Epidermal melanocyte (primary cell): ENCODE data around the gene LRMDA.

Experiments used
- DNase-seq: peaks from one replicate; pipeline ENCODE4 v3.0.0; 2011; ENCODE audit warnings: low spot score; ENCODE audit not compliant: insufficient read length

The LRMDA gene

GRCh38 chr10:75431180-75432111 is at the start of gene LRMDA:
Gene LRMDA, plus strand, starts transcription at chr10:75431624.
- DNase-seq = peak; percentile 64

GRCh38 chr10:75386128-75386527 is 45.3 kb upstream of the LRMDA start:
- no peak for DNase-seq

- DNase-seq = no peak
Observed at GRCh38 chr10:75388082-75388481, 43.3 kb upstream of the LRMDA start.

- DNase-seq = no peak
Observed at GRCh38 chr10:75390178-75390577, 41.2 kb upstream of the LRMDA start.

- DNase-seq = no peak
Observed at GRCh38 chr10:75392271-75392670, 39.2 kb upstream of the LRMDA start.

- no peak for DNase-seq
Observed at GRCh38 chr10:75392744-75393143, 38.7 kb upstream of the LRMDA start.

GRCh38 chr10:75394221-75394620 is 37.2 kb upstream of the LRMDA start:
- DNase-seq = no peak

GRCh38 chr10:75395066-75395931 is 36.1 kb upstream of the LRMDA start:
- peak; percentile 62 for DNase-seq

- no peak for DNase-seq
Observed at GRCh38 chr10:75395932-75396630, 35.3 kb upstream of the LRMDA start.

GRCh38 chr10:75396631-75397495 is 34.6 kb upstream of the LRMDA start:
- DNase-seq = no peak

GRCh38 chr10:75397496-75398199 is 33.8 kb upstream of the LRMDA start:
- no peak for DNase-seq

GRCh38 chr10:75398200-75398691 is 33.2 kb upstream of the LRMDA start:
- DNase-seq = no peak

- DNase-seq = no peak
Observed at GRCh38 chr10:75398692-75399460, 32.5 kb upstream of the LRMDA start.

- DNase-seq = no peak
Observed at GRCh38 chr10:75399461-75400162, 31.8 kb upstream of the LRMDA start.

- DNase-seq = no peak
Observed at GRCh38 chr10:75400163-75400770, 31.2 kb upstream of the LRMDA start.

GRCh38 chr10:75400771-75401568 is 30.5 kb upstream of the LRMDA start:
- no peak for DNase-seq
